HG02885 (cell line): ENCODE results near the gene SMG1.
"Not testable (repeated sequence)": the region's sequence is repeated elsewhere in the genome, so short reads cannot be mapped to it uniquely, and the experiment has no call there.

ENCODE experiments used
- ATAC-seq: cut with Tn5 transposase; IDR thresholded peaks from one replicate; pipeline ENCODE4 v1.9.1; 2021; ENCODE audit warnings: mild to moderate bottlenecking; ENCODE audit not compliant: unreplicated experiment, poor library complexity

SMG1 gene

GRCh38 chr16:18803569-18804462 lies 122.4 kb downstream of the SMG1 start:
- ATAC-seq: no peak

- no peak for ATAC-seq
These were observed 123.4 kb downstream of the SMG1 start for GRCh38 chr16:18802767-18803343.

GRCh38 chr16:18801145-18801972 lies 124.8 kb downstream of the SMG1 start, which contains the start of gene ARL6IP1:
Gene ARL6IP1, minus strand, starts transcription at chr16:18801549. Its CDS starts 83 bp downstream, at chr16:18801466.
- peak; percentile 95 for ATAC-seq

- no peak for ATAC-seq
These were observed 125.4 kb downstream of the SMG1 start for GRCh38 chr16:18800775-18801144.

- no peak for ATAC-seq
These were observed 125.9 kb downstream of the SMG1 start for GRCh38 chr16:18800293-18800692.

GRCh38 chr16:18799500-18799899 lies 126.7 kb downstream of the SMG1 start:
- no peak for ATAC-seq

GRCh38 chr16:18797746-18798145 lies 128.5 kb downstream of the SMG1 start:
- ATAC-seq: no peak

- no peak for ATAC-seq
These were observed 129.8 kb downstream of the SMG1 start for GRCh38 chr16:18796377-18796776.

- no peak for ATAC-seq
These were observed 133.3 kb downstream of the SMG1 start for GRCh38 chr16:18792836-18793433.

GRCh38 chr16:18789850-18790706 lies 136.1 kb downstream of the SMG1 start, which contains the start of gene RPS15A:
Gene RPS15A, minus strand, starts transcription at chr16:18790334. Its CDS starts 1,221 bp downstream, at chr16:18789113.
- ATAC-seq: peak; percentile 86

GRCh38 chr16:18789515-18789849 lies 136.7 kb downstream of the SMG1 start:
- no peak for ATAC-seq

- ATAC-seq: no peak
These were observed 137.2 kb downstream of the SMG1 start for GRCh38 chr16:18788828-18789514.

GRCh38 chr16:18784917-18785623 lies 141.1 kb downstream of the SMG1 start:
- ATAC-seq: no peak

- no peak for ATAC-seq
These were observed 142.5 kb downstream of the SMG1 start for GRCh38 chr16:18783430-18784341.

GRCh38 chr16:18782697-18783429 lies 143.3 kb downstream of the SMG1 start:
- no peak for ATAC-seq

- not testable (repeated sequence) for ATAC-seq
These were observed 145.0 kb downstream of the SMG1 start for GRCh38 chr16:18781232-18781631.
